ENCODE measurements around the gene AGR3.

The AGR3 gene

GRCh38 chr7:16919440-16919839 lies 37.7 kb upstream of the AGR3 start (continued):
- no peak for TF ChIP-seq ZNF768 (tag by site-specific recombination; IDR thresholded peaks at IDR 0.05)

DNA sequence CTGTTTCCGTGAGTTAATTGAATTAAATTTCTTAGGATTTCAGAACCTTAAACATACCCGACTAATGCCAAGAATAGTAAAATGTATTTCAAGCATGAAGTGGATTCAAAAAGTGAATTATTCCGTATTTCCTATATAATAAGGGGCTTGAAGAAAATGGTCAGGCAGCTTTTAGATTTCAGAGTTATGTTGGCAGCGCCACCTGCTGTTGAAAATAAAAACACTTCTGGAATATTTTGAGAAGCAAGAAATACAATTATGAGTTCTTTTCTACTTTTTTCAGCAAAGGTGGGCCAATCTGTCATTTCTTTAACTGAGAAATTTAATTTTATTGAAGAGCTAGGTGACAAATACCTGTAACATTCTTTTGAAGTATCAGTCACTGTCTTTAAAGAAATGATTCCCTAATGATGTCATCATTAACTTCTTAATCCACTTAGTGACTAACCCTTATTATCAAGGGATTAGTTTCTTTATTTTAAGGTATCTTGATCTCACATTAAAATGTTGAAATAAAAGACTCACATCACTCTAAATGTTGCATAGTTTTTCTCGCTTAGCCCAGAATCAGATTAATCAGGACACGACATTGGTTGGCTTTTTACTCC lies 36.6 kb upstream of the AGR3 start:
- H3K9me3 ChIP-seq (ENCODE audit: control insufficient read depth, insufficient read depth, low read depth, low read length) = no peaks in the 10 kb centered on the region
- no peaks in the 10 kb centered on the region for H3K36me3 ChIP-seq (ENCODE audit: control insufficient read depth in 2 of 2, insufficient read depth in 1 of 2, low read length in 2 of 2)
- CTCF ChIA-PET = interaction anchor here (0.5 to 3.7 kb wide), 38 partner anchors 9 to 1641 kb away, joined by 3 to 50 read pairs (median 4); no protein-coding TSS in a partner anchor
- POLR2A ChIA-PET = no interaction called here
- no peak overlapping the region for H3K27ac ChIP-seq (ENCODE audit: extremely low read depth, low read depth, low read length)
- peak; percentile 46 for TF ChIP-seq ZNF654 (tag by site-specific recombination; IDR thresholded peaks at IDR 0.05; ENCODE audit: low read depth)
- TF ChIP-seq ZNF223 (tag by site-specific recombination; IDR thresholded peaks at IDR 0.05) = no peak
- TF ChIP-seq ZBTB21 (tag by site-specific recombination; IDR thresholded peaks at IDR 0.05) = no peak
- no peak for TF ChIP-seq ZNF596 (tag by site-specific recombination; IDR thresholded peaks at IDR 0.05)
- no peak for TF ChIP-seq PRDM10 (tag by site-specific recombination; IDR thresholded peaks at IDR 0.05)
- TF ChIP-seq ZNF610 (tag by site-specific recombination; IDR thresholded peaks at IDR 0.05; ENCODE audit: borderline replicate concordance) = no peak
- no peak for TF ChIP-seq ZNF785 (tag by site-specific recombination; IDR thresholded peaks at IDR 0.05)
- TF ChIP-seq SP7 (tag by site-specific recombination; IDR thresholded peaks at IDR 0.05) = no peak
- no peak for TF ChIP-seq ZNF26 (tag by site-specific recombination; IDR thresholded peaks at IDR 0.05)
- peak; percentile 86 for TF ChIP-seq ATF2 (tag by site-specific recombination; IDR thresholded peaks at IDR 0.05; ENCODE audit: low read depth)
- no peak overlapping the region for H3K4me3 ChIP-seq (ENCODE audit: low read depth, low read length)
- no peaks in the 10 kb centered on the region for H3K4me1 ChIP-seq (ENCODE audit: control insufficient read depth, insufficient read depth, low read length)

GRCh38 chr7:16916738-16917137 lies 35.0 kb upstream of the AGR3 start:
- H3K4me3 ChIP-seq (ENCODE audit: low read depth, low read length) = no peak overlapping the region
- H3K36me3 ChIP-seq (ENCODE audit: control insufficient read depth in 2 of 2, insufficient read depth in 1 of 2, low read length in 2 of 2) = no peaks in the 10 kb centered on the region
- CTCF ChIA-PET = interaction anchor here (1.1 to 3.7 kb wide), 6 partner anchors 11 to 115 kb away, joined by 3 to 50 read pairs (median 4); no protein-coding TSS in a partner anchor
- TF ChIP-seq OSR2 (tag by site-specific recombination; IDR thresholded peaks at IDR 0.05) = no peak
- TF ChIP-seq, protein P1, sequence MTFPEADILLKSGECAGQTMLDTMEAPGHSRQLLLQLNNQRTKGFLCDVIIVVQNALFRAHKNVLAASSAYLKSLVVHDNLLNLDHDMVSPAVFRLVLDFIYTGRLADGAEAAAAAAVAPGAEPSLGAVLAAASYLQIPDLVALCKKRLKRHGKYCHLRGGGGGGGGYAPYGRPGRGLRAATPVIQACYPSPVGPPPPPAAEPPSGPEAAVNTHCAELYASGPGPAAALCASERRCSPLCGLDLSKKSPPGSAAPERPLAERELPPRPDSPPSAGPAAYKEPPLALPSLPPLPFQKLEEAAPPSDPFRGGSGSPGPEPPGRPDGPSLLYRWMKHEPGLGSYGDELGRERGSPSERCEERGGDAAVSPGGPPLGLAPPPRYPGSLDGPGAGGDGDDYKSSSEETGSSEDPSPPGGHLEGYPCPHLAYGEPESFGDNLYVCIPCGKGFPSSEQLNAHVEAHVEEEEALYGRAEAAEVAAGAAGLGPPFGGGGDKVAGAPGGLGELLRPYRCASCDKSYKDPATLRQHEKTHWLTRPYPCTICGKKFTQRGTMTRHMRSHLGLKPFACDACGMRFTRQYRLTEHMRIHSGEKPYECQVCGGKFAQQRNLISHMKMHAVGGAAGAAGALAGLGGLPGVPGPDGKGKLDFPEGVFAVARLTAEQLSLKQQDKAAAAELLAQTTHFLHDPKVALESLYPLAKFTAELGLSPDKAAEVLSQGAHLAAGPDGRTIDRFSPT (tag by site-specific recombination; IDR thresholded peaks at IDR 0.05) = no peak
- POLR2A ChIA-PET = no interaction called here
- H3K4me1 ChIP-seq (ENCODE audit: control insufficient read depth, insufficient read depth, low read length) = no peaks in the 10 kb centered on the region
- no peaks in the 10 kb centered on the region for H3K9me3 ChIP-seq (ENCODE audit: control insufficient read depth, insufficient read depth, low read depth, low read length)
- H3K27ac ChIP-seq (ENCODE audit: extremely low read depth, low read depth, low read length) = no peak overlapping the region

Measured in HEK293 (cell line).